Activated CD4-positive, alpha-beta T cell treated with anti-CD3 and anti-CD28 coated beads for 24 hours (primary cell): Measurements from ENCODE around the gene ADI1.

Experiments used
- DNase-seq, 2 donors: peaks; one replicate each; pipeline ENCODE4 v3.0.0-alpha.2; 2020; ENCODE audit warnings: low read depth in 2 of 2

Gene ADI1

GRCh38 chr2:3480352-3481010 lies 38.9 kb downstream of the ADI1 start:
- DNase-seq: no peak

- no peak for DNase-seq
These were observed 39.7 kb downstream of the ADI1 start for GRCh38 chr2:3479430-3480320.

DNA sequence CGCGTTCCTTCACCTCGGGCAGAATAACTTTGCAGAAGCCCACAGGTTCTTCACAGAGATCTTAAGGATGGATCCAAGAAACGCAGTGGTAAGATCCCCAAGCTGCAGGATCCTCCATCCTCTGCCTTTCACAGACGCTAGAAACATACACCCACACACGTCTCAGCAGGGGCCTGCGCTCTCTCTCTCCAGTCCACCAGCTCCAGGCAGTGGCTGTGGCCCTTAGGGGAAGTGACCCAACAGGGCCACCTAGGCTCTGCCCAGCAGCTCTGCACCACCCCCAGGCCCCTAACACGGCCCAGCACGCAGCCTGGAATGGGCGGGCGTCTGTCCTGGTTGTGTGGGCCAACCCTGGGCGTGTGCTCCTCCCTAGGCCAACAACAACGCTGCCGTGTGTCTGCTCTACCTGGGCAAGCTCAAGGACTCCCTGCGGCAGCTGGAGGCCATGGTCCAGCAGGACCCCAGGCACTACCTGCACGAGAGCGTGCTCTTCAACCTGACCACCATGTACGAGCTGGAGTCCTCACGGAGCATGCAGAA lies 40.4 kb downstream of the ADI1 start:
- no peak for DNase-seq

- DNase-seq: no peak
These were observed 42.4 kb downstream of the ADI1 start for GRCh38 chr2:3476985-3477327.

- DNase-seq: no peak
These were observed 42.9 kb downstream of the ADI1 start for GRCh38 chr2:3476321-3476984.

GRCh38 chr2:3475771-3476170 lies 43.6 kb downstream of the ADI1 start:
- no peak for DNase-seq

- no peak for DNase-seq
These were observed 46.4 kb downstream of the ADI1 start for GRCh38 chr2:3472966-3473365.

DNA sequence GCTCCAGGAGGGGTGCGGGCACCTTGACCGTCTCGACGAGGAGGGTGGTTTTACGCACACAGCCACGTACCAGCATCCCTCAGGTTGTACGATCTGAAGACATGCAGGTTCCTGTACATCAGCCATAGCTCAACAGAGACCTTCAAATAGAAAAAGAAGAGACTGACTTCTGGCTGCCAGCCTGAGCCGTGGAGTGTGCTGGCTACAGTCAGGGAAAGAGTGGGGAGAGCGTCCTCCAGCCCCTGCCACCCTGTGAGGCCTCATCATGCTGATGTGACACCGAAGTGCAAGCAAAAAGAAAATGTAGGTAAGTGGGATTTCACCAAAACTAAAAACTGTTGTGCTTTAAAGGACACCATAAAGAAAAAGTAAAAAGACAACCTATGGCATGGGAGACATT lies 47.0 kb downstream of the ADI1 start:
- no peak for DNase-seq

GRCh38 chr2:3470856-3471737 lies 48.2 kb downstream of the ADI1 start:
- no peak for DNase-seq

DNA sequence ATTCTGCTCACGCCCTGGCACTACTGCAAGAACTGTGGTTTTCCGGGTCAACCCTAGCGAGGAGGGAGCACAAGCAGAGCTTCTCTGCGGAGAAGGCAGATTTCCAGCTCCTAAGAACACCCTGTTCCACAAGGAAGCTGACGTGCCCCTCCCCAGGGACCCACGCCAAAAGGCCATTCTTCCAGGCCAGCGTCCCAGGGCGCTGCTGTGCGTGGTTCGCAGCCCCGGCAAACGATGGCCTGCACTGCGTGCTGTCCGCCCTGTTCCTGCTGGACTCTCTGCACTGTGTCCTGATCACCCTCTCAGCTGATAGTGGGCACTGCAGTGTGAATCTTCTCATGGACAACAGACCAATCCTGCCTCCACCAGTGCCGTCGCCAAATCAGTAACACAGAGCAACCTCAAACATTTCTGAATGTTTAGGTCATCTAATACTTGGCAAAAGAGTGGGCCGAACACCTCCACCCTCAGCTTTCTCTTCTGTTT lies 49.1 kb downstream of the ADI1 start:
- DNase-seq: no peak

GRCh38 chr2:3469486-3469885 lies 49.8 kb downstream of the ADI1 start:
- no peak for DNase-seq

DNA sequence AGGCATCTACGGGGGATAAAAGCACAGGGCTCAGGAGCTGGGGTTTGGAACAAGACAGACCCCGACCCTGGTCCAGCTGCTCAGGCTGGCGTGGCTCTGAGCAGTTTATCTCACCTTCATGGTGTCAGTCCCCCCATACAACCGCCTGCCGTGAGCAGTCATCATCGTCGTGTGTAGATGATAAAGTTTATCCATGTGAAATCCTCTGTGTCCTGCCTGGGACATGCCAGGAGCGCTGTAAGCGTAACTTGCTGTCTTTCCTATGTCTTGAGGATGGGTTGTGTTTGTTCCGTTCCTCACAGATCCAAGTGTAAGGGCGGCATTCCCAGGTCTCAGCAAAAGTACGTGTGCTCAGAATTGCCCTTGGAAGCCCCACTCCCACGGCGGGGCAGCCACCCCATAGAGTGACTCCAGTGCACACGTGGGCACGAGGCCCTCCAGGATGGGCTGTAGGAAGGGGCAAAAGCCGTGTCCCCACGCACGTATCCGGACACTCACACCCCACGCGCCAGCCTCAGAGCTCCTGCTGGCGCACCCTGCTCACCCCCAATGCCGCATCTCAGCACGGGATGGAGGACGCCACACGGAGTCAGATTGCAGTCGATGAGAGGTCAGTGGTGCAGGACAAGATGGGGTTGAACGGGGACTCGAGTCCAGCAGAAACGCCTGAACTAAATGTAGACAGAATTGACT lies 50.9 kb downstream of the ADI1 start:
- no peak for DNase-seq

DNA sequence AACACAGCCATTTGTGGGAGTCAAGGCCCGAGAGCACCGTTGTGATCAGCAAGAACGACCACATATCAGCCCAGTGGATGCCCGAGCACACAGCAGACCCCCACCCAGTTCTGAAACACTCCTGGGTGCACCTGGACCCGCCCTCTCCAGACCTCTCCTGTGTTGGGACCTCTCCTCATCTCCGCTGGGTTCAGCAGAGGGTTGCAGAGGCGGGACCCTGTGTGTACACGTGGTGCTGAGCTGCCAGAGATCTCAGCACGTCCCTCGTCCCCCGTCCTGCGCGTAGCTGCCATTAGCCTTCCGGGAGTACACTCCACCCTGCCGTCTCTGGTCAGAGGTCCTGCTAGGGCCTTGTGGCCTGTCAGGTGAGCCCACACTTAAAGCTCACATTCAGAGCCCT lies 51.7 kb downstream of the ADI1 start:
- DNase-seq: no peak

DNA sequence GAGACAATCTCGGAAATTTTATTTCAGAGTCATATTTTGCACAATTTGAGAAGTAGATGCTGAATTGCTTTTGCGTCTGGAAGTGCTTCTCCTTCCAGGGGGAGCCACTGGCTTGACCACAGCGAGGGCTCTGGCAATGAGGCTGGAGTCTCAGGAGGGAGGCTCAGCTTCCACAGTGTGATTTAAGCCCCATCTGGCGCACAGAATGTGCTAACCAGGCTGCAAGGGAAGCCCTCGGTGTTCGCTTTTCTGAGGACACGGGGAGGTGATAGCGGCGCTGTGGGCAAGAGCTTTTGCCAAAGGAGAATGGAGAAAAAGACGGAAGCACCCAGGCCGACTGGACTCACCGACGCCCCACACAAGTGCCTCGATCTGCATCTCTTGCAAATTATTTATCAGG lies 52.4 kb downstream of the ADI1 start:
- DNase-seq: no peak

DNA sequence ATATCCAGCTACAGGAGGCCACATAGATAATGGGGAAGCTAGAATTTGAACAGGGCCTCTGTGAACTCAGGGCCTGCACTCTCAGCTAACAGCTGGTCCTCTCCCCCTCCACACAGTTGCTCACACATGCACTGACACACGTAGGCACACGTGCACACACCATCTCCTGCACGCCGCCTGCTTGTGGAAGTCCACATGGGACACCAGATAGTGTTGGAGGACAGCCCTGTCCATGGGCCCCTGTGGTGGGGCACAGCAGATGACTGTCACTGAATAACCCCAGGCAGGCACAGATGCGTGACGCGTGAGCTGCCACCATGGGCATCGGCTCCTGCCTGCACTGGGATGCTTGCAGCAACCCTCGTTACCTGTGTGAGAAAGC lies 52.9 kb downstream of the ADI1 start:
- no peak for DNase-seq

DNA sequence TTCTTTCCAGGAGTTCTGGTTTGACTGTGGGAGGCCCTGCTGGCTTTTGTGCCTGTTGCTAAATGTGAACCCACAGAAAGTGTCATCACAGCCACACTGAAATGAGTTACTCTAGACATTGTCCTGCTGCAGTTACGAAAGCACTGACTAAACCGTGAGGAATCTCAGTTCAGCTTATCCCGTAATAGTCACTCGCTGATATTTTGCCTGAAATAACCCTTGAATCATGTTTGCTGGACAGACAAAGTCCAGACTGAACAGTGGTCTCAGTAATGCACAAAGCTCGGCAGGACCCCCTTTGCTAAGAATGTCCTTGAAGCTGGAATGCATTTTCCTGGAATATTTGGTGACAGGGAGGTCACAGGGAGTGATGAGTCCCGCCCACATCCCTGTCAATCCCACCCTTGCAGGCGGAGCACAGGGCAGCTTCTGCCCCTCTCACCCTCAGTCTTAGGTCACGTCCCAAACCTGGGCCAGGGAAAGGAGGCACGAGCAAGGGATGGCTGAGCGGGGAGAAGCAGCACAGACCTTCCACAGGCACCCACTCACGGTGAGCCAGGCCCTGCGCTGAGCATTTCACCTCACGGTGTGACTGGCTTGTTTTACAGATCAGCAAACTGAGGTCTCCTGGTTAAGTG lies 53.4 kb downstream of the ADI1 start:
- DNase-seq: no peak

DNA sequence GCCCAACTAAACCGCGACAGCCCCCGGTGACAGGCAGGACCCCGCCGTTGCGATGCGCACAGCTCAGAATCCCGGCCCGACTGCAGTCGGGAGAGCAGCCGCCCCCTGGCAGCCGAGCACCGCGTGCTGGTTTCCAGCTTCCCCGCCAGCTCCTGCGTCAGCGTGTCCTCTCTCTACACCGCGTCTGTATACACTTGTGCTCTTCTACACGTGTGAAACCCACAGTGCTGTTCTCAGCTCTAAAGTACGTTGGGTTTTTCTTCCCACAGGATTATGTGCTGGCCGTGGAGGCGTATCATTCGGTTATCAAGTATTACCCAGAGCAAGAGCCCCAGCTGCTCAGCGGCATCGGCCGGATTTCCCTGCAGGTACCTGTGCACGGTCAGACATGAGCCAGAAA lies 54.0 kb downstream of the ADI1 start:
- no peak for DNase-seq

- no peak for DNase-seq
These were observed 54.8 kb downstream of the ADI1 start for GRCh38 chr2:3464401-3465005.

DNA sequence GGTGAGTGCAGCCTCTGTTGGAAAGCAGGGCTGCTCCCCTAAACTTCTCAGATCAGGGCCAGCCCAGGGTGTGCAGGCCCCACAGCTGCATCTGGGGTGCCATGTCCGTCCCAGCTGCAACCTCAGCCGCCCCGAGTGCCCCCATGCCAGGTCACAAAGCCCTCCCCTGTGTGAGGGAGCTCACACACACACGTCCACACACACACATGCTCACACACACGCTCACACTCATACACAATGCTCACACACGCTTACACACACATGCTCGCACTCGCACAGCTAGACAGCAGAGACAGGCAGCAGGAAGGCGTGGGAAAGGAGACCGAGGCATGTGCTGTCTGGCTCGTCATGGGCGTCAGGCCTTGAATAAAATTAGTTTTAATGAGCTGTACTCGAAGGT lies 55.4 kb downstream of the ADI1 start:
- DNase-seq: no peak
